ENCODE data around the gene EID2B. TPM values are rescaled to one million over a fixed set of nuclear protein-coding genes. Genes with fewer than 3 reads are reported as not detected.

The EID2B gene, protein sequence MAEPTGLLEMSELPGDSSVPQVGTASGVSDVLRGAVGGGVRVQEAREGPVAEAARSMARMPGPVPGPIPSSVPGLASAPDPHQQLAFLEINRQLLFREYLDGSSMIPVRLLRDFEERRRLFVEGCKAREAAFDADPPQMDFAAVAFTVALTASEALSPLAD
- 1 to 10 TPM; 2.3 to 2.4 TPM for total RNA-seq
- long read RNA-seq: 0 reads

DNA sequence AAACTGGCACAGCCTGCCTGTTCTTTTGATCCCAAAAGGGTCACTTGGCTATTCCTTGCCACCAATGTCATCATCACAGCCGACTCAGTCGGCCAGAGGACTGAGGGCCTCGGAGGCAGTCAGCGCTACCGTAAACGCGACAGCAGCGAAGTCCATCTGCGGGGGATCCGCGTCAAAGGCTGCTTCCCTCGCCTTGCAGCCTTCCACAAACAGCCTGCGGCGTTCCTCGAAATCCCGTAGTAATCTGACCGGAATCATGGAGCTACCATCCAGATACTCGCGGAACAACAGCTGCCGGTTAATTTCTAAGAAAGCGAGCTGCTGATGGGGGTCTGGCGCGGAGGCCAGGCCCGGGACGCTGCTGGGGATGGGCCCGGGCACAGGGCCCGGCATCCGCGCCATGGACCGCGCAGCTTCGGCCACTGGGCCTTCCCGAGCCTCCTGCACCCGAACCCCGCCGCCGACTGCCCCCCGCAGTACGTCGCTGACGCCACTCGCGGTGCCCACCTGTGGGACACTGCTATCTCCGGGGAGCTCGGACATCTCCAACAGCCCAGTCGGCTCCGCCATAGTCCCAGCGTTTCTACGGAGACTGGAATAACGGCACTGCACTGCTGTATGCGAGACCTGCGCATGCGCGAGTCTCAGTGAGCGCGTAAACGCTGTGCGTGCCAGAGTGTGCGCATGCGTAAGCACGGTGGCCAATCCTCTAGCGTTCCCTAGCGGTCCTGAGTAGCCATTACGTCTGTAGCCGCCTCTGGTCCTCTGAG, at the start of gene EID2B:
EID2B (minus strand) TSS at position 620 of the 770 bp plus-strand sequence; CDS start at position 570, 50 bp downstream.
- DNase-seq (peak; percentile 98), ATAC-seq (peak; percentile 98)
- intact Hi-C loops (cut with DNase I): loop anchor here (2.0 to 10.0 kb wide), 3 partner anchors 48 to 90 kb away; partner anchors contain the start of gene TIMM50 (in 1 of the 2)

DNA sequence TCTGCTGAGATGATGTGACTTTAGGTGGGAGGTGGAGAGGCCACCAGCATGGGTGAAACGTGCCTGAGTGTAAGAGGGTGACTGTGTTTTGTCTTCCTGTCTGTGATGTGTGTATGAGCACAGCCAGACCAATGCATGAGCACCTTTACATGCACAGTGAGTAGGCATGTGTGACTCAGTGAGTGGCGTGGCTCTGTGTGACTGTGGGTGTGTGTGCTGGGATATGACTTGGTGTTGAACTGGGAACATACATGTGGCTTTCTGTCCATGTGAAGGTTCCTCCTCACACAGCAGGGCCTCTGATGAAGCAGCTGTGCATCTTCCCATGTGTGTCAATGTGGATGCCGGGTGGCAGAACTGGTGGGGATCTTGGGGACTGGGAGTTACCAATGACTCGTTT, 49.8 kb upstream of the EID2B start:
- ATAC-seq (no peak), DNase-seq (no peak)
- intact Hi-C loops (cut with DNase I): no loop called here

DNA sequence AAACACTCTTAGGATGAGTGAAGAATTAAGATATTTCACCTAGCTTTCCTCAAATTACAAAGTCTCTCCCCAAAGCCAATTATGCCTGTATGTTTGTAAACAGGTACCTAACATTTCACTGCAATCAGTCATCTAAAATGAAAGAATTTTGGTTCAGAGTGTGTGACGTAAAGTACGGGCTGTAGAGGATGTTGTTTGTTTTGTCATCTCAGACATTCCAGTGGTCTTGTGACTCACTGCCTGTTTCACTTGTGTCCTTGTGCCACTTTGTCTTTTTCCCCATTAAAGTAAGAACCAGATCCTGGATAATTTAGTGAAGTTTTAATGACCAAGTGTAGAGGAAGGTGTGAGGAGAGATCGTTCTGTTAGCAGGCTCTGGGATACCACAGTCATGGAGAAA, 36.0 kb upstream of the EID2B start:
- ATAC-seq (no peak), DNase-seq (no peak)
- intact Hi-C loops (cut with DNase I): no loop called here

DNA sequence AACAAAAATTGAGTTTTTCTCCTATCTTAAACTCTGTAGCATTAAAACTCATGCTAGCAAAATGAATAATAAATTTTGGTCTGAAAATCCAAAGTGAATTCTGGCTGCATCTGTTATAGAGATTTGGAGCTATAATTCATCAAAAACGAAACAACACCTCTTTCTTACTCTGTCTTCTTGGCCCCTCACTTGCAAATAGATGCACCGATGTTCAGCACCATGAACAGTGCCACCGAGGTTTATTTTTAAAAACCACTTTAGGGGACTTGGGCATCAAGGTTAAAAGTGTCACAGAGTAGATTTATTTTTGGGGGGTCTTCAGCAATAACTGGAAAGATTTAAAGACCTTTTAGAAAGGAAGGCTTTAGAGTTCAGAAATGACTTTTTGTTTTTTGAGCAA, 33.4 kb upstream of the EID2B start:
- intact Hi-C loops (cut with DNase I): no loop called here
- ATAC-seq (no peak), DNase-seq (no peak)

DNA sequence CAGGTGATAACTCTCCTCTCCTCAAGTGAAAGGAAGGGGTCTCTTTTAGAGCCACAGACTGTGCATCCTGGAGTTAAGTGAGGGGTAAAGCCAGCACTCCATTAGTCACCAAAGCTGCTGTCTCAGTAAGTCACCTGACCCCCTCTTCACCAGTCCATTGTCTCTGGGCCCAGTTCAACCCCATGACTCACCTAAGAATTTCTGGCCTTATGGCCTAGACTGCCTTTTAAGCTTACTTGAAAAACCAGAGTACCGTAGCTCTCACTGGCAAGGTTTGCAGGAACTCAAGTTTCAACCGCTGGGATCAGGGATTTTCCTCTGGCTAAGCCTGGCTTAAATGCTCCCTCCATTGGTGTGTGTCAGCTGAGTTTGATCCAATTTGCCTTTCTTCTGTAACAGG, 30.8 kb upstream of the EID2B start:
- DNase-seq (no peak), ATAC-seq (no peak)
- intact Hi-C loops (cut with DNase I): no loop called here

DNA sequence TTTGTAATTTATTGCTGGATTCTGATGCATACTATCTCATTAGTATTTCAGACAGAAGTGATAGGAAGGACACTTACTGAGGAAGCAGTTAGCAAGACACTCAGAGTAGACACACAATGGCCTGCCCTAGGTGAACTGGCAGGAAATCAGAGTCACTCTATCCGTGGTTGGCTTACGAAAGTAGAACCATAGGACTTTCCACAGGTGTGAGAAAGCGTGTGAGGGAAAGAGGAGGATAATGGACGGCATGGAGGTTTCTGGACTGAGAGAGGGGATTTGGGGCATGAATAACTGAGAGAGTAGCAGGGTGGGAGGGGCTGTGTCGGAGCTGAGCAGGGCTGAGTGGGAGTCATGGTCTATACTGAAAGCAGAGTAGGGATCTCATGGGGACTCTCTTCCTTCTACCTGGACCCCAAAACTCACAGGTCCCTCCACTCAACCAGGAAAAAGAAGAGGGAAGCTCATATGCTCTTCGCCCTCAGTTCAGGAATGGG, 26.0 kb upstream of the EID2B start:
- intact Hi-C loops (cut with DNase I): loop anchor here (10.0 kb wide), 2 partner anchors 116 to 296 kb away; no protein-coding TSS in a partner anchor
- DNase-seq: no peak

DNA sequence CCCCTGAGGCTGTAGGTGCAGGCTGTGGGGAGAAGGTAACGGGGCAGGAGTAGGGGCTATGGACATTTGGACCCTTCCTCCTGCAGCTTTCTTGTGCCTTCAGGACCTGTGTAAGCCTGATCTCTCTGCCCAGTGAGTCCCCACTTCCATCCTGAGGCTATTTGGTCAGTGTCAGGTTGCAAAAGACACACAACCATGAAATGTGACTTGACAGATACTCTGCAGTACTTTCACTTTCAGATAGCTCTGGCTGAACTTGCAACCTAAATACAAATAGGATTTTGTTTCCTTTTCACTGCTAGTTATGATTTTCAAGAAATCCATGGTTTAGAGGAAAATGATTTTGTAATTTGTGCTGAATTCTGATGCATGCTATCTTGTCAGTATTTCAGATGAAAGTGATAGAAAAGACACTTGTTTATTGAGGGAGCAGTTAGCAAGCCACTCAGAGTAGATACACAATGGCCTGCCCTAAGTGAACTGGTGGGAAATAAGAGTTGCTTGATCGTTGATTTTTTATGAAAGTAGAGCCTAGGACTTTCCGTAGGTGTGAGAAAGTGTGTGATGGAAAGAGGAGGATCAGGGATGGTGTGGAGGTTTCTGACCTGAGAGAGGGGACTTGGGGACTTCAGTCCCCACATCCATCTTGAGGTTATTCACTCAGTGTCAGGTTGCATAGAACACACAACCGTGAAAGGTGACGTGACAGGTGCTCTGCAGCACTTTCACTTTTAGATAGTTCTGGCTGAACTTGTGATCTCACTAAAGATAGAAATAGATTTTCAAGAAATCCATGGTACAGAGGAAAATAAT, 25.4 kb upstream of the EID2B start:
- intact Hi-C loops (cut with DNase I): loop anchor here (10.0 kb wide), 2 partner anchors 117 to 297 kb away; no protein-coding TSS in a partner anchor
- ATAC-seq (no peak), DNase-seq (no peak)

More for the DNA sequence above, 26.0 kb upstream of the EID2B start:
- ATAC-seq: no peak

DNA sequence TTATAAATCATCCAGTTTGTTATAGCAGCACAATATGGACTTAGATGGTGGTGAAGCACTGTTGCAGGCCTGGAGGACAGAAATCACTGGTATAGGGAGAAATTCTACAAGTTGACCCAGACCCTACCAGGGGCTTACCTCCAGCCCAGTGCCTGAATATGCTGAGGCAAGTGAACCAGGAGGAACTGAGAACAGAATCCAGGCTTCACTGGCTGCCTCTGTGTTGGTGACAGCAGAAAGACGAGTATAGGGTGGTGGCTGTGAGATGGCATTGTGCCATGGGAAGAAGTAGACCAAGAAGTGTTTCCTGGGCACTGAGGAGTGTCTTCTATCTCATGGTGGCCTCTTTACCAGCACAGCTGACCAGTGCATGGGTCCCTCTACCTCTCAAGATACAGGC, 23.2 kb upstream of the EID2B start:
- no peak for ATAC-seq
- intact Hi-C loops (cut with DNase I): loop anchor here (10.0 kb wide), 2 partner anchors 119 to 299 kb away; no protein-coding TSS in a partner anchor

DNA sequence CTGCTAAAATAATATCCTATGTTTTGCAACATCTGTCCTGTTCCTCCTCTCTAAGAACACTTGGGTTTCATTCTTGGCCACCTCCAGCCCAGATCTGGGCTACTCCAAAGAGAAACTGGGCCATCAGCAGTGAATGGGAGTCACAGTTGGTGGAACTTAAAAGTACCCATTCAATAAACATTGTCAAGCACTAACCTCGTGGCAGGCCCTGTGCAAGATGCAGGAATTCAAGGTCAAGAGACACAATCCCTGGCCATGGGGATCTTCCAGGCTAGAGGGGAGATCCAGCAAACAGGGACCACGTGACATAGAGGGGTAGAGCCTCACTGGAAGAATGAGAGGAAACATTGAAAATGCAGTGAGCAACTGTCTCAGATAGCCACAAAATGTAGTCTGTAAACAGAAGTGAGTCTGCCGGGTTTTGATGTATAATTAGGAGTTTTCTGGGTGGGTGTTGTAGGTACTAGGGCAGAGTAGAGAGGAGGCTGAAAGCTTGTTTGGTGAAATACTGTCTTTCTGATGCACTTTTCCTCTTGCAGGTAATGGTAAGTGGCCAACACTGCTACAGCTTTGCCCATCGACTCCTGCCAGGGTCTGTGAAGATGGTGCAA, 22.2 kb upstream of the EID2B start:
- ATAC-seq (no peak), DNase-seq (no peak)
- intact Hi-C loops (cut with DNase I): loop anchor here (5.0 to 10.0 kb wide), 3 partner anchors 117 to 300 kb away; no protein-coding TSS in a partner anchor

More for the DNA sequence above, 23.2 kb upstream of the EID2B start:
- no peak for DNase-seq

DNA sequence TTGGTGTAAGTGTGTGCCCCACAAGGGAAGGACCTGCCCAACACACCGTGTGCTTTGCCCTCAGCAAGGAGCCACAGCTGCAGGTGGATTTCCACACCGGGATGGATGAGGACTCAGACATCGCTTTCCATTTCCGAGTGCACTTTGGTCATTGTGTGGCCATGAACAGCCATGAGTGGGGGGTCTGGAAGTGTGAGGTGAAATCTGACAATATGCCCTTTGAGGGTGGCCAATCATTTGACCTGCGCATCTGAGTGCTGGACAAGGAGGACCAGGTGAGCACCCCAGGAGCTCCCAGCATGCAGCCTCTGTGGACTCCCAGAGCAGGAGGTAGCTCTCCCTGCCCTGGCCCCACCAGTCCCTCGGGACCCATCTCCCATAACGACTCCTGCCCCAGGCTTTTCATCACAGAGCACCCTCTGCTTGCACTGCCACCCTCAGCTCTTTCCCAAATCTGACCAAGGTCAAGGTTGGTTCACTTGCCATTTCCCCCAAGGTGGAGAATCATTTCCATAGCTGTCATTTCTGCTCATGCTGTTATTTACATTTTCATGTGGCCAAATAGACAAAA, 20.5 kb upstream of the EID2B start:
- ATAC-seq (no peak), DNase-seq (no peak)
- intact Hi-C loops (cut with DNase I): loop anchor here (5.0 to 10.0 kb wide), 3 partner anchors 119 to 302 kb away; no protein-coding TSS in a partner anchor

DNA sequence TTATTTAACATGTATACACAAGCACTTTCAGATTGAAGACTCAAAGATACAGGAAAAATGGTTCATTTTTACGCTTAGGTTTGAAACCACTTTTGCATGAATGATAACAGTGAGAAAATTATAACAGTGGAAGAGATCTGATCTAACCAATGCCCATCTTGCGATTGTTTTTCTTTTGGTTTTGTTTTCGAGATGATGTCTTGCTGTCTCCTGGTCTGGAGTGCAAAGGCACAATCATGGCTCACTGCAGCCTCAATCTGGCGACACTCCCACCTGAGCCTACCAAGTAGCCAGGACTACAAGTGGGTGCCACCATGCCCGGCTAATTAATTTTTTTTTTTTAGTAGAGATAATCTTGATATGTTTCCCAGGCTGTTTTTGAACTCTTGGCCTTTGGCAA, 17.5 kb upstream of the EID2B start:
- no peak for ATAC-seq

DNA sequence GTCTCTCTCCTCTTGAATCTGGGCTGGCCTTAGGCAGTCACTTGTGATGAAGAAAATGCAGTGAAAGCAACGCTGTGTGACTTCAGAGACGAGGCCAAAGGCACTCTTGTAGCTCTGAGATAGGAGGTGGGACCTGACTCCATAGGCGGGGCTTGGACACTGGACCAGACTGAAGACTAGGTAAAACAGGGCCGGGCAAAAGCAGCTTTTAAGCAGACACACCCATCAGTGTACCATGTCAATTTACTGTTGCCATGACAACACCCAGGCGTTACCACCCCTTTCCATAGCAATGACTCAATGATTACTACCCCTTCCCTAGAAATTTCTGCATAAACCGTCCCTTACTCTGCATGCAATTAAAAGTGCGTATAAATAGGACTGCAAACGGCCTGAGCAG, 13.9 kb upstream of the EID2B start:
- intact Hi-C loops (cut with DNase I): no loop called here
- DNase-seq (no peak), ATAC-seq (no peak)

More for the DNA sequence above, 17.5 kb upstream of the EID2B start:
- DNase-seq: no peak
- intact Hi-C loops (cut with DNase I): loop anchor here (5.0 to 10.0 kb wide), 3 partner anchors 122 to 305 kb away; no protein-coding TSS in a partner anchor

DNA sequence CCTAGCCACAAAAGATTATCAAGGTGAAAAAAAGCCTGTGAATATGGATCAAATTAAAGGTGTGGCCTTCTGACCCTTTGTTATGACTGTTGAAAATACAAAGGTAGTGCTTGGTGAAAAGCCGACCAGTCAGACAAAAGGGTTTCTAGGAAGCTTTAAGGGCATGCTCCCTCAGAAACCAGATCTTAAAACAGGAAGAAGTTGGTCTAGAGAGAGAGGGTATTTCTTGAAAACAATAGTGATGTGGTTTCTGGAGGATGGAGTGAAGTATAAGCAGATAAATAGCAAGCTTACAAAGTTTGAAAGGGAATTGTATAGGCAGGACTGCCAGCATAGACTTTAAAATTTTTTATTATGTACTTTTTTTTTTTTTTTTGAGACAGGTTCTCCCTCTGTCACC, 12.3 kb upstream of the EID2B start:
- no peak for DNase-seq
- ATAC-seq: no peak
- intact Hi-C loops (cut with DNase I): no loop called here

DNA sequence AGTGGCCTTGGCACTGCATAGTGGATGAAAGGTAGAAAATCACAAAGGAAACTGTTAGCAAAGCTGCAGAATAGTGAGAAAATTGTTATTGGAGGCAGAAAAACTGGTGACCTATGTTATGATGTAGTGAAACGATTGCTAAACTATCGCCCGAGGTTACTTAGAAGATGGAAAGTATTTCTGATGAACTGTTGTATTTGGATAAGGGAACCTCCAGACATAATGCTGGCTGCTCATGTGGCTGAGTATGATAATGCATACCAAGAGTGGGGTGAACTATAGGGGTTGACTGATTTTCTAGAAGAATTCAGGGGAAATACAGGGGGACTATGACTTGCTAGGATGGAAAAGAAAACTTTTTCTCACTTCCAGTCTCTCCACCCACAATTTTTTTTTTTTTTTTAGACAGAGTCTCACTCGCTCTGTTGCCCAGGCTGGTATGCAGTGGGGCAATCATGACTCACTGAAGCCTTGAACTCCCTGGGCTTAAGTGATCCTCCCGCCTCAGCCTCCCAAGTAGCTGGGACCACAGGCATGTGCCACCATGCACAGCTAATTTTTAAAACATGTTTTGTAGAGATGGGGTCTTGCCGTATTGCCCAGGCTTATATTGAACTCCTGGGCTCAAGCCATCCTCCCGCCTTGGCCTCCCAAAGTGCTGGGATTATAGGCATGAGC, 11.7 kb upstream of the EID2B start:
- intact Hi-C loops (cut with DNase I): no loop called here
- no peak for ATAC-seq
- DNase-seq: no peak

DNA sequence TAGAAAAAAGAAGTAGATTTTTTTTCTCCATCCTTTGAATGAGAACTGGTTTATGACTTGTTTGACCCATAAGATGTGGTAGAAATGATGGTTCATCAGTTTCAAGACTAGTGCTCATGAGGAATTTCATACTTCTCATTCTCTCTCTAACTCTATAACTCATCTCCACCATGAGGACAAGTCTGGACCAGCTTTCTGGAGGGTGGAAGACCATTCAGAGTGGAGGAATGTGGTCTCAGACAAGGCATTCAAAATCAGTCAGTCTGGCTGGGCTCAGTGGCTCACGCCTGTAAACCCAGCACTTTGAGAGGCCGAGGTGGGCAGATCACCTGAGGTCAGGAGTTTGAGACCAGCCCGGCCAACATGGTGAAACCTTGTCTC, 10.8 kb upstream of the EID2B start:
- intact Hi-C loops (cut with DNase I): no loop called here
- DNase-seq (no peak), ATAC-seq (no peak)

DNA sequence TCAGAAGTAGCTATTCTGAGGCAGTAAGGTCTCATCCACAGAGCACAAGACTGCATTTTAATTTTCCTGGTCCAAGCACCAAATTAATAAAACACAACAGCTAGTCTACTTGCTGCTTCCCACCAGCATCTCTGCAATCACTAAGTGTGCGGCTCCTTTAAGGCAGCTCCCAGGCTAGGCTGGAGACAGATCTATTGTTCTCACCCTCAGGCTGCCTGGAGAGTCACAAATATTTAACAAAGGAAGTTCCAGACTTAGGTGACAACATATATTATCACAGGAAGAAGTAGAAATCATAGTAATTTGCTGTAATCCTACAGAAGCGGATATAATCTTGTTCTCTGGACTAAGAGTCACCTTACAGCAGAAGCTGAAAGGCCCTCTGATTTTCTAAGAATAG, 9.6 kb upstream of the EID2B start:
- intact Hi-C loops (cut with DNase I): no loop called here
- no peak for ATAC-seq
- no peak for DNase-seq

DNA sequence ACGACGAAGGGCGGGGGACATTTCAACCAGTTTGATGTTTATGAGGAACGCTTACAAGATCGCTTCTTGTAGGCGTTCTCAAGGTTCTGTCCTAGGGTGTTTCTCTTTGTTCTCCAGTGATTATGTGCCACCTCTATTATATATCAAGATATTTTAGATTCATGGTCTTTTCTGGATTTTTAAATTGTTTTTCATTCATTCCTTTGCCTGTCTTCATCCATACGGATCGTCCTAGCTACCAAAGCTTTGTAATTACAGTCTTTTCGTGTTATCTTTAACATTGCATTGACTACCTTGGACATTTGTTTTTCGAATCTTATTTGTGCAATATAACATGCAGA, 7.7 kb upstream of the EID2B start:
- intact Hi-C loops (cut with DNase I): no loop called here
- ATAC-seq: no peak
- no peak for DNase-seq

Measured in left cardiac atrium (tissue), 4 donors.